Measurements from ENCODE around the gene UPP1.

- no peak for TF ChIP-seq POLR2A (IDR thresholded peaks at IDR 0.05)
- TF ChIP-seq, protein P1, sequence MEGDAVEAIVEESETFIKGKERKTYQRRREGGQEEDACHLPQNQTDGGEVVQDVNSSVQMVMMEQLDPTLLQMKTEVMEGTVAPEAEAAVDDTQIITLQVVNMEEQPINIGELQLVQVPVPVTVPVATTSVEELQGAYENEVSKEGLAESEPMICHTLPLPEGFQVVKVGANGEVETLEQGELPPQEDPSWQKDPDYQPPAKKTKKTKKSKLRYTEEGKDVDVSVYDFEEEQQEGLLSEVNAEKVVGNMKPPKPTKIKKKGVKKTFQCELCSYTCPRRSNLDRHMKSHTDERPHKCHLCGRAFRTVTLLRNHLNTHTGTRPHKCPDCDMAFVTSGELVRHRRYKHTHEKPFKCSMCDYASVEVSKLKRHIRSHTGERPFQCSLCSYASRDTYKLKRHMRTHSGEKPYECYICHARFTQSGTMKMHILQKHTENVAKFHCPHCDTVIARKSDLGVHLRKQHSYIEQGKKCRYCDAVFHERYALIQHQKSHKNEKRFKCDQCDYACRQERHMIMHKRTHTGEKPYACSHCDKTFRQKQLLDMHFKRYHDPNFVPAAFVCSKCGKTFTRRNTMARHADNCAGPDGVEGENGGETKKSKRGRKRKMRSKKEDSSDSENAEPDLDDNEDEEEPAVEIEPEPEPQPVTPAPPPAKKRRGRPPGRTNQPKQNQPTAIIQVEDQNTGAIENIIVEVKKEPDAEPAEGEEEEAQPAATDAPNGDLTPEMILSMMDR (IDR thresholded peaks at IDR 0.05) = no peak
These were observed 4.2 kb upstream of the UPP1 start for GRCh38 chr7:48084727-48085432.

Data from ovary (tissue), 3 donors.